A673 (cell line): ENCODE results near the gene SI.

Experiments
- CTCF ChIP-seq: fragments of 300-800, 200-600 bp; sonication (generic); conservative IDR thresholded peaks from 2 replicates; pipeline ENCODE4 v1.5.1; 2017; ENCODE audit warnings: low read depth, mild to moderate bottlenecking, antibody characterized with exemption, low read length, moderate library complexity, mixed read lengths
- EZH2 ChIP-seq: fragments of 200-600 bp; sonication (generic); IDR thresholded peaks from 2 replicates; pipeline ENCODE4 v1.6.1; 2017; ENCODE audit warnings: borderline replicate concordance, low read depth, mild to moderate bottlenecking, mixed read lengths, antibody characterized with exemption, low read length; ENCODE audit not compliant: poor library complexity, severe bottlenecking

GRCh38 chr3:164940745-164941144, 137.6 kb downstream of the SI start:
- TF ChIP-seq CTCF (no peak), EZH2 (no peak)
